Right atrium auricular region (tissue), 2 donors: ENCODE results near the gene ZNF554. TPM values are rescaled to one million over a fixed set of nuclear protein-coding genes. Genes with fewer than 3 reads are reported as not detected.

Experiments used
- DNase-seq: peaks from one replicate; pipeline ENCODE4 v3.0.0-alpha.2; 2019; ENCODE audit warnings: low spot score
- H3K27ac ChIP-seq, 2 donors: fragments of 200-600 bp; sonication (generic); 1 replicate in 1 of 2; 2 replicates in 1 of 2; pipeline ENCODE4 v1.5.1; 2016 to 2019
- H3K27me3 ChIP-seq, 2 donors: fragments of 200-600 bp; sonication (generic); one replicate each; pipeline versions ENCODE4 v1.5.1 to v1.6.0; 2017 to 2019
- H3K36me3 ChIP-seq: fragments of 200-600 bp; sonication (generic); one replicate; pipeline ENCODE4 v1.5.1; 2016
- H3K4me1 ChIP-seq, 2 donors: fragments of 200-600 bp; sonication (generic); one replicate each; pipeline versions ENCODE4 v1.5.1 to v1.6.0; 2017 to 2019
- H3K4me3 ChIP-seq, 2 donors: fragments of 200-600 bp; sonication (generic); 1 replicate in 1 of 2; 2 replicates in 1 of 2; pipeline ENCODE4 v1.5.1; 2017 to 2019; ENCODE audit warnings: mild to moderate bottlenecking in 1 of 2, moderate library complexity in 1 of 2
- H3K9me3 ChIP-seq, 2 donors: fragments of 200-600 bp; sonication (generic); one replicate each; pipeline ENCODE4 v1.5.1; 2019
- total RNA-seq, 2 donors: library from RNA; depleted of rRNA; stranded (reverse); fragments of >200 nt; gene quantifications; one replicate each; pipeline ENCODE4 v1.1.0, GENCODE V29; 2016
- TF ChIP-seq, protein P1 (sequence below), 2 donors: fragments of 200-600 bp; sonication (generic); IDR thresholded peaks; one replicate each; pipeline ENCODE4 v1.5.1; 2019; ENCODE audit warnings: antibody characterized with exemption in 2 of 2

Gene ZNF554
- total RNA-seq, 2 donors from 2014 or later = 3.5 to 6.0 TPM

GRCh38 chr19:2824129-2824528 lies 4.5 kb downstream of the ZNF554 start:
- TF ChIP-seq, protein P1, sequence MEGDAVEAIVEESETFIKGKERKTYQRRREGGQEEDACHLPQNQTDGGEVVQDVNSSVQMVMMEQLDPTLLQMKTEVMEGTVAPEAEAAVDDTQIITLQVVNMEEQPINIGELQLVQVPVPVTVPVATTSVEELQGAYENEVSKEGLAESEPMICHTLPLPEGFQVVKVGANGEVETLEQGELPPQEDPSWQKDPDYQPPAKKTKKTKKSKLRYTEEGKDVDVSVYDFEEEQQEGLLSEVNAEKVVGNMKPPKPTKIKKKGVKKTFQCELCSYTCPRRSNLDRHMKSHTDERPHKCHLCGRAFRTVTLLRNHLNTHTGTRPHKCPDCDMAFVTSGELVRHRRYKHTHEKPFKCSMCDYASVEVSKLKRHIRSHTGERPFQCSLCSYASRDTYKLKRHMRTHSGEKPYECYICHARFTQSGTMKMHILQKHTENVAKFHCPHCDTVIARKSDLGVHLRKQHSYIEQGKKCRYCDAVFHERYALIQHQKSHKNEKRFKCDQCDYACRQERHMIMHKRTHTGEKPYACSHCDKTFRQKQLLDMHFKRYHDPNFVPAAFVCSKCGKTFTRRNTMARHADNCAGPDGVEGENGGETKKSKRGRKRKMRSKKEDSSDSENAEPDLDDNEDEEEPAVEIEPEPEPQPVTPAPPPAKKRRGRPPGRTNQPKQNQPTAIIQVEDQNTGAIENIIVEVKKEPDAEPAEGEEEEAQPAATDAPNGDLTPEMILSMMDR (IDR thresholded peaks at IDR 0.05) = no peak
- H3K4me1 ChIP-seq = peaks cover 0 to 13% of the 10 kb centered on the region in 2 donors
- H3K27me3 ChIP-seq = no peaks in the 10 kb centered on the region
- H3K27ac ChIP-seq = no peak overlapping the region
- no peak overlapping the region for H3K4me3 ChIP-seq
- no peaks in the 10 kb centered on the region for H3K9me3 ChIP-seq
- no peak for DNase-seq
- peaks cover 22% of the 10 kb centered on the region for H3K36me3 ChIP-seq

- Histone ChIP-seq H3K27me3 (no peaks in the 10 kb centered on the region), H3K9me3 (peaks cover 2 to 25% of the 10 kb centered on the region in 2 donors), H3K4me1 (no peaks in the 10 kb centered on the region), H3K27ac (no peak overlapping the region), H3K36me3 (peaks cover 24% of the 10 kb centered on the region), H3K4me3 (no peak overlapping the region)
- no peak for DNase-seq
- TF ChIP-seq, protein P1 (IDR thresholded peaks at IDR 0.05) = no peak
These were observed 7.4 kb downstream of the ZNF554 start for GRCh38 chr19:2827022-2827421.

- Histone ChIP-seq H3K36me3 (peaks cover 33% of the 10 kb centered on the region), H3K4me1 (no peaks in the 10 kb centered on the region), H3K4me3 (no peak overlapping the region), H3K27me3 (no peaks in the 10 kb centered on the region), H3K27ac (no peak overlapping the region), H3K9me3 (peaks cover 6 to 34% of the 10 kb centered on the region in 2 donors)
- TF ChIP-seq, protein P1 (IDR thresholded peaks at IDR 0.05) = no peak
- no peak for DNase-seq
These were observed 8.3 kb downstream of the ZNF554 start for GRCh38 chr19:2827840-2828489.

DNA sequence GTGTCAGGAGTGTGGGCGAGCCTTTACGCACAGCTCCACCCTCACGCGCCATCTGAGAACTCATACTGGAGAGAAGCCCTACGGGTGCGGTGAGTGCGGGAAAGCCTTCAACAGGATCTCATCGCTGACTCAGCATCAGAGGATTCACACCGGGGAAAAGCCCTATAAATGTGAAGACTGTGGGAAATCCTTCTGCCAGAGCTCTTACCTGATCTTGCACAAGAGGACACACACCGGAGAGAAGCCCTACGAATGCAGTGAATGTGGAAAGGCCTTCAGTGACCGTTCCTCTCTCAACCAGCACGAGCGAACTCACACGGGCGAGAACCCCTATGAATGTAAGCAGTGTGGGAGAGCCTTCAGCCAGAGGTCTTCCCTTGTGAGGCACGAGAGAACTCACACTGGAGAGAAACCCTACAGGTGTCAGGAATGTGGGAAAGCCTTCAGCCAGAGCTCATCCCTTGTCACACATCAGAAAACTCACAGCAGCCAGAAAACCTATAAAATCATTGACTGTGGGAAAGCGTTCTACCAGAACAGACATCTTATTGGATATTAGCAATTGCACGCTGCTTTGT lies 14.7 kb downstream of the ZNF554 start:
- TF ChIP-seq, protein P1 (IDR thresholded peaks at IDR 0.05) = no peak
- H3K4me1 ChIP-seq = no peaks in the 10 kb centered on the region
- no peaks in the 10 kb centered on the region for H3K27me3 ChIP-seq
- peaks cover 39% of the 10 kb centered on the region for H3K36me3 ChIP-seq
- no peak overlapping the region for H3K27ac ChIP-seq
- peaks cover 27 to 93% of the 10 kb centered on the region in 2 donors for H3K9me3 ChIP-seq
- no peak overlapping the region for H3K4me3 ChIP-seq
- DNase-seq = no peak

DNA sequence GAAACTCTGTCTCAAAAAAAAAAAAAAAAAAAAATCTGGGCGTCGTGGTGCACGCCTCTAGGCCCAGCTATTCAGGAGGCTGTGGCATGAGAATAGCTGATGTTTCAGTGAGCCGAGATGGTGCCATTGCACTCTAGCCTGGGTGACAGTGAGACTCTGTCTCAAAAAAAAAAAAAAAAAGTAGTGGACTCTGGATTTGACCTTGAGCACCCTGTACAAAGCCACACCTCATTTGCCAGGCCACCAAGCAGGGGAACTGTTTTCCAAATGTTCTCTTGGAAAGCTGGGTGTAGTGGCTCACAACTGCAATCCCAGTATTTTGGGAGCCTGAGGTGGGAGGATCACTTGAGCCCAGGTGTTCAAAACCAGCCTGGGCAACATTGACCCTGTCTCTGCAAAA lies 17.8 kb downstream of the ZNF554 start:
- TF ChIP-seq, protein P1 (IDR thresholded peaks at IDR 0.05) = no peak
- Histone ChIP-seq H3K27ac (no peak overlapping the region), H3K9me3 (peaks cover 21 to 64% of the 10 kb centered on the region in 2 donors), H3K27me3 (no peaks in the 10 kb centered on the region), H3K4me3 (no peak overlapping the region), H3K36me3 (peaks cover 34% of the 10 kb centered on the region), H3K4me1 (peaks cover 0 to 5% of the 10 kb centered on the region in 2 donors)
- DNase-seq = no peak
